LNCAP (cell line): Measurements from ENCODE around the gene KRTAP5-5.
"Not testable (repeated sequence)": the region's sequence is repeated elsewhere in the genome, so short reads cannot be mapped to it uniquely, and the experiment has no call there.

ENCODE experiments used
- TF ChIP-seq, protein P1 (sequence below): fragments of 450-650 bp; IDR thresholded peaks from 2 replicates; pipeline ENCODE4 v1.5.1; 2017; ENCODE audit warnings: mild to moderate bottlenecking

Gene KRTAP5-5, protein sequence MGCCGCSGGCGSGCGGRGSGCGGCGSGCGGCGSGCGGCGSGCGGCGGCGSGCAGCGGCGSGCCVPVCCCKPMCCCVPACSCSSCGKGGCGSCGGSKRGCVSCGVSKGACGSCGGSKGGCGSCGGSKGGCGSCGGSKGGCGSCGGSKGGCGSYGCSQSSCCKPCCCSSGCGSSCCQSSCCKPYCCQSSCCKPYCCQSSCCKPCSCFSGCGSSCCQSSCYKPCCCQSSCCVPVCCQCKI

DNA sequence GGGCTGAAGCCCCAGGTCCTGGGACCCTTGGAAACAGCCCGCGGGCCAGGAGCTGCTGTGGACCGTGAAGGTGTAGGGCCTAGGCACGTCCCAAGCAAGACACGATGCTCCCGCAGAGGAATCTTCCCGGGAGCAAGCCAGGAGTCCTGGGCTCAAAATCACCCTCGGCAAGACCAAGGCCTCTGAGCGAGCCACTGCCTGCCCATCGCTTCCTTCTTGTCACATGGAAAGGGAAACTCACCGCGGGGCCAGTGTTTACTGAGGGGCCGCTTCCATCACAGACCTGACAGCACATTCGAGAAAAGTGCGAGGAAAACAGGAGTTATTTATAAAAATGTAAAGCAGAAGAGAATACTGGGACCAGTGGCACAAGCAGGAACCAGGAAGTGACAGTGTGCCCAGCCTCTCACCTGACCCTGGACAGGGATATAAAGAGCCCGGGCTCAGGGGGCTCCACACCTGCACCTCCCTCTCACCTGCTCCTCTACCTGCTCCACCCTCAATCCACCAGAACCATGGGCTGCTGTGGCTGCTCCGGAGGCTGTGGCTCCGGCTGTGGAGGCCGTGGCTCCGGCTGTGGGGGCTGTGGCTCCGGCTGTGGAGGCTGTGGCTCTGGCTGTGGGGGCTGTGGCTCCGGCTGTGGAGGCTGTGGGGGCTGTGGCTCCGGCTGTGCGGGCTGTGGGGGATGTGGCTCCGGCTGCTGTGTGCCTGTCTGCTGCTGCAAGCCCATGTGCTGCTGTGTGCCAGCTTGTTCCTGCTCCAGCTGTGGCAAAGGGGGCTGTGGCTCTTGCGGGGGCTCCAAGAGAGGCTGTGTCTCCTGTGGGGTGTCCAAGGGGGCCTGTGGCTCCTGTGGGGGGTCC lies at the start of gene KRTAP5-5:
Gene KRTAP5-5 (plus strand): TSS at position 450 of the 860 bp plus-strand sequence. CDS start 66 bp downstream, at position 516.
- TF ChIP-seq, protein P1, sequence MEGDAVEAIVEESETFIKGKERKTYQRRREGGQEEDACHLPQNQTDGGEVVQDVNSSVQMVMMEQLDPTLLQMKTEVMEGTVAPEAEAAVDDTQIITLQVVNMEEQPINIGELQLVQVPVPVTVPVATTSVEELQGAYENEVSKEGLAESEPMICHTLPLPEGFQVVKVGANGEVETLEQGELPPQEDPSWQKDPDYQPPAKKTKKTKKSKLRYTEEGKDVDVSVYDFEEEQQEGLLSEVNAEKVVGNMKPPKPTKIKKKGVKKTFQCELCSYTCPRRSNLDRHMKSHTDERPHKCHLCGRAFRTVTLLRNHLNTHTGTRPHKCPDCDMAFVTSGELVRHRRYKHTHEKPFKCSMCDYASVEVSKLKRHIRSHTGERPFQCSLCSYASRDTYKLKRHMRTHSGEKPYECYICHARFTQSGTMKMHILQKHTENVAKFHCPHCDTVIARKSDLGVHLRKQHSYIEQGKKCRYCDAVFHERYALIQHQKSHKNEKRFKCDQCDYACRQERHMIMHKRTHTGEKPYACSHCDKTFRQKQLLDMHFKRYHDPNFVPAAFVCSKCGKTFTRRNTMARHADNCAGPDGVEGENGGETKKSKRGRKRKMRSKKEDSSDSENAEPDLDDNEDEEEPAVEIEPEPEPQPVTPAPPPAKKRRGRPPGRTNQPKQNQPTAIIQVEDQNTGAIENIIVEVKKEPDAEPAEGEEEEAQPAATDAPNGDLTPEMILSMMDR = no peak

DNA sequence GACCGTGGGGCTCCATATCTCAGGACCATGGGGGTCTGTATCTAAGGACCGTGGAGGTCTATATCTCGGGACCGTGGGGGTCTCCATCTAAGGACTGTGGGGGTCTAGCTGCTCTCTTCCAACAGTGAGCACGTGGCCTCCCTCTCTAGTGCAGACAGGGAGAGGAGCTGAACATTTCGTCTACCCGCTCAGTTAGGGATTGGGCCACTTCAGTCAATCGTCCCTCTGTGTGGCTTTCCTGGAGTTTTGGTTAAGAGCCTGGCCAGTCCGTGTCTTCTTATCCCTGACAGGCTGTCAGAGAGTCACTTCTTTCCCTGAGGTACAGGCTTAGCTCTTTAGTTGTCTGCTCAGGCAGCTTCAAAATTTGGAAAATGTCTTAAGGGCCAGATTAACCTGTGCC lies 47.6 kb upstream of the KRTAP5-5 start:
- TF ChIP-seq, protein P1 = no peak

DNA sequence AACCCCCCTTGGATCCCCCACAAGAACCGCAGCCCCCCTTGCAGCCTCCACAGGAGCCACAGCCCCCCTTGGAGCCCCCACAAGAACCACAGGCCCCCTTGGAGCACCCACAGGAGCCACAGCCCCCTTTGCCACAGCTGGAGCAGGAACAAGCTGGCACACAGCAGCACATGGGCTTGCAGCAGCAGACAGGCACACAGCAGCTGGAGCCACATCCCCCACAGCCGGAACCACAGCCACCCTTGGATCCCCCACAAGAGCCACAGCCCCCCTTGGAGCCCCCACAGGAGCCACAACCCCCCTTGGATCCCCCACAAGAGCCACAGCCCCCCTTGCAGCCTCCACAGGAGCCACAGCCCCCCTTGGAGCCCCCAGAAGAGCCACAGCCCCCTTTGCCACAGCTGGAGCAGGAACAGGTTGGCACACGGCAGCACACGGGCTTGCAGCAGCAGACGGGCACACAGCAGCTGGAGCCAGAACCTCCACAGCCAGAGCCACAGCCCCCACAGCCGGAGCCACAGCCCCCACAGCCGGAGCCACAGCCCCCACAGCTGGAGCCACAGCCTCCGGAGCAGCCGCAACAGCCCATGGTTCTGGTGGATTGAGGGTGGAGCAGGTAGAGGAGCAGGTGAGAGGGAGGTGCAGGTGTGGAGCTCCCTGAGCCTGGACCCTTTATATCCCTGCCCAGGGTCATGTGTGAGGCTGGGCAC lies 44.8 kb upstream of the KRTAP5-5 start, which contains the start of gene KRTAP5-1:
Gene KRTAP5-1 (minus strand): TSS at position 623 of the 710 bp plus-strand sequence. CDS start 34 bp downstream, at position 589.
- TF ChIP-seq, protein P1 = not testable (repeated sequence)

DNA sequence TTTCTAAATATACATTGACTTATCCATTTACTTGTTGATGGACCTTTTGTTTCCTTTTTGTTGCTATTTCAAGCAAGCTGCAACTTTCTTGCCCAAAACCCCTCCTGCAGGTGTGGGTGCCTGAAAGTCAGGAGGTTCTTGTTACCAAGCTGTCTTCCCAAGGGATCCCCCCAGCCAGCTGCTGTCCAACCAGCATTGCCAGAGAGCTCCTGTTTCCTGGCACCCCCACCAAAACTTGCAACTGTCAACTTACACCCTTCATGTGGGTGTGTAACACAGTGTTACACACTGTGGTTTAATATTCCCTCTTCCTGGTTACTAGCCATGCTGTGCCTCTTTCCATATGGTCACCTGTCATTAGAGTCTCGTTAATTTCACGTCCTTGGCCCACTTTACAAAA lies 42.9 kb upstream of the KRTAP5-5 start:
- TF ChIP-seq, protein P1 = no peak

DNA sequence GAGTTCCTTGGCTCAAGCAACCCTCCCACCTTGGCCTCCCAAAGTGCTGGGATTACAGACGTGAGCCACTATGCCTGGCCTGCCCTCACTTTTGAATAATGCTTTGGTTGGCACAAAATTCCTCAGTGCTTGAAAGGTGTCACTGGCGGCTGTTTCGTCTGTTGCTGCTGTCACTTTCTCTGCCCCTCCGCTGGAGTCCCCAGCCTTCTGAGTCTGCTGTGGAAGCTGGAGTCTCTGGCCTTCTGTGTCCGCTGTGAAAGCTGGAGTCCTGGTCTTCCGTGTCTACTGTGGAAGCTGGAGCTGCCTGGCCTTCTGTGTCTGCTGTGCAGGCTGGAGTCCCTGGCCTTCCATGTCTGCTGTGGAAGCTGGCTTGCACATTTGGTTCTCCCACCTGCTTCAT lies 39.6 kb upstream of the KRTAP5-5 start:
- TF ChIP-seq, protein P1 = no peak

DNA sequence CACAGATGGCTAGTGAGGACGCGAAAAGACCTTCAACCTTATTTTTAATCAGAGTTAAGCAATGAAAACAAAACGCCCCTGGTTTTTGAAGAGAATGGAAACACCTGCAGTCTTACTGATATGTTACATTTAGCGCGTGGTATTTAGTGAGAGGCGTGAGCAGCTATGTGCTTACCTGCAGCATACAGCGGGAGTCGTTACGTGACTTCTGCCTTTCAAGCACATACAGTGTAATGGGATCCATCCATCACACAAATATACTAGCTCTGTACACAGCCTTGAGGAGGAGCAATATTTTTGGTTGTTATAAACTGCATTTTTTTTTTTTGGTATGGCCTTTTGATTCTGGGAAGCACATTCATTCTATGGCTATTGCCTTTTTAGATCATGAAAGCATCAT lies 36.9 kb upstream of the KRTAP5-5 start:
- TF ChIP-seq, protein P1 = no peak

DNA sequence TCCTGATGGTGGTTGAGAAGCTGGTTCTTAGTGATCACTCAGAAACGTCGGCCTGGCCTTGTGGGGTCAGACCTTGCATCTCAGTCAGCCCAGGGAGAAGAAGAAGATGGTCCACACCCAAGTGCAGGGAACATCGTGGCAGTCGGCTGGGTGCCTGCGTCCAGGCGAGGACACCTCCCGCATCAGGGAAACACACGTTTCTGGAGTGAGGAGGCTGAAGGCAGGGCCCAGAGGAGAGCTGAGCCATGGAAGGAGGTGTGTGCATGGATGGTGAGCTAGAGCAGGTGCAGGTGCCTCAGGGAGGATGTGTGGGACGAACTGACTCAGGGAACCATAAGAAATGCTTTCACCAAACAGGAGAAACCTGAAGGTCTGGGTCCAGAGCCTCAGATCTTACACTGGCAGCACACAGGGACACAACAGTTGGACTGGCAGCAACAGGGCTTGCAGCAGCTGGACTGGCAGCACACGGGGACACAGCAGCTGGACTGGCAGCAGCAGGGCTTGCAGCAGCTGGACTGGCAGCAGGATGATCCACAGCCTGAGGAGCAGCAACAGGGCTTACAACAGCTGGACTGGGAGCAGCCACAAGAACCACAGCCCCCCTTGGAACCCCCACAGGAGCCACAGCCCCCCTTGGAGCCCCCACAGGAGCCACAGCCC lies 32.1 kb upstream of the KRTAP5-5 start:
- TF ChIP-seq, protein P1 = no peak
